ENCODE data around the gene MARF1.

- TF ChIP-seq SPI1 (IDR thresholded peaks at IDR 0.05; ENCODE audit: low read depth, low read length) (no peak), POLR2A (IDR thresholded peaks at IDR 0.05; ENCODE audit: low read depth, low read length) (no peak)
Observed at GRCh38 chr16:15654591-15654990, 11.6 kb upstream of the MARF1 start.

Data from GM12891 (cell line).